SH-SY5Y (cell line): ENCODE measurements around the gene TATDN2.

Experiments
- GATA2 ChIP-seq: IDR thresholded peaks from 2 replicates; pipeline ENCODE4 v1.6.1; 2011; ENCODE audit warnings: mild to moderate bottlenecking, low read depth, low read length
- GATA3 ChIP-seq: IDR thresholded peaks from 2 replicates; pipeline ENCODE4 v1.6.1; 2011; ENCODE audit warnings: low read depth, mild to moderate bottlenecking, low read length, moderate library complexity

Gene TATDN2

DNA sequence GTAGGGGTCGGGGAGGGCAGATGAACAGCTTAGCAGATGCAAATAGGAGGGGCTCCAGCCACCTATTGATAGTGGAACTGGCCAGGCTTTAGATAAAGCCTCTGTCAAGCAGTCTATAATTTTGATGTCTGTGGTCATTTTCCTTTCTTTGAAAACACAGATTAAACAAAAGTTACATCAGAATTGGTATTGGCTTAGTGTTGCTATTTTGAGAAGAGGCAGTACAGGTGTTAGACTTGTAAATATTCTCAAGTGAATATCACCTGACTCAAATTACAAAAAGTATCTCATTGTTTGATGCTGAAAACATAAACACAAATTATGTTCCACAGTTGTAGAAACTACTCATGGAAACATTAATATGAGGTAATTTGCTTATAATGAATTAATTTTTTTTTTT lies 26.3 kb downstream of the TATDN2 start:
- TF ChIP-seq GATA3, result no peak
- TF ChIP-seq GATA2, result no peak

GRCh38 chr3:10277115-10277625 lies 28.9 kb downstream of the TATDN2 start:
- no peak for TF ChIP-seq GATA3
- TF ChIP-seq GATA2, result no peak

DNA sequence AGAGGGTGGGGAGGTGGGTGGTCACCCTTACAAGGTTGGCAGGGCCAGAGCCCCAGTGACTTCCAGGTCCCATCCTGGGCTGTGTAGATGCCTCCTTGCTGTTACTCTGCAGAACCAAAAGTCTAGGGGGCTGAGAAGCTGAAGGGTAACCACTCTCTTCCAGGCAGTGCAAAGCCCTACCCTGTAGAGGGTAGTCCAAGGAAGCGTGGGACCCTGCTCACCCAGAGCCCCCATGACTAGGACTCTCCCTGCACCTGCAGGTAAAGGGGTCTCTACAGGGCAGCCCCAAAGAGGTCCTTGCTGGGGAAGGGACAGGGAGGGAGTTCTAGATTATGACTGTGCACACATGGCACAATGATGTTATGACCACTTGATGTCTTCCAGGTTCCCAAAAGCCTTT lies 30.2 kb downstream of the TATDN2 start:
- TF ChIP-seq GATA2 (no peak), GATA3 (no peak)

DNA sequence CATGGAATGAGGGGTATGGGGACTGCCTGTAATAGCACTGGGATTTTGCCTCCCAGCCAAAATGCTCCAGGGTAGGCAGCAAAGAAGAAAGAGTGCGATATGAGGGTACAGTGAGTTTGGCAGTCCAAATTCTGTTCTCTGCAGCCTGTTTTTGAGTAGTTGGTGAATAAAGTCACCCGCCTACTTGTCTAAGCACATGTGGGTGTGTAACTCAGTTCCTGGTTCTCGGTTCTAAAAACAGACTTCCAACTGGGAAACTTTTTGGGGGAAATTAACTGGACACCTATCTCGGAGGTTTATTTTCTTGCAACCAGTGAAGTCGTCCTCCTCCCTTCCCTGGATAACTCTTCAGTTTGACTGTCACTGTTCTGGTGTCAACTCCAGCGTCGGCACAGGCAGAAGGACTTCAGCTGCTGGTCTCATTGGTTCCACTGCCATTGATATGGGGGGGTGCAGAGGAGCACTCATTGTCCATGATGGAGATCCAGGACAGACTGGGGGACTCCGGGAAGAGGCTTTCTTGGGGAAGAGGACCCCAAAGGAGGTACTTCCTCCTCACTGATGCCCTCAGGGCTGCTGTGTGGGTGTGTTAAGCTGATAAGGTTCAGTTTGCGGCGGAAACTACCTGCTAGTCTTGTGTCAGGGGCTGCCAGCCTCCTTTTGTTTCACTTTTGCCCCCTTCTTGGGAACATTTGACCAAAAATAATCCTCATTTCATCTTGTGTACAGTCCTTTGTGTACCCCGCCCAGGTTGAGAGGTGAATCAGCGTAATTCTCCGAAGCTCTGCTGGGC lies 31.3 kb downstream of the TATDN2 start:
- TF ChIP-seq GATA2 (no peak), GATA3 (no peak)

DNA sequence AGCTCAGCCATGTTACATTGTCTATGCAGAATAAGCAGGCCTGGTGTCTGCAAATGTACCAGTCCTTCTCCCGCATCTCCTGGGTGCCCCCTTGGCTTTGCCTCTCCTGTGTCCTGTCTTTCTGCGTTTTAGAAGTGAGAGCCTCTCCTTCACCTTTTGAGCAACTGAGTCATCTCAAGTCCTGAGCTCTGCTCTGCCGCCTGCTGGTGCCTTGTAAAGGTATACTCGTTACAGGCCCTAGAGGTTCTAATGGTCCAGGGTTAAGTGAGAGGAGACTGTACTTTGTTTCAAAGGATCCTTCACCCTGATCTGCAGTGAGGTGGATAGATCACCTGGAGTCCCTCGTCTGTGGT lies 31.9 kb downstream of the TATDN2 start:
- TF ChIP-seq GATA2, result no peak
- no peak for TF ChIP-seq GATA3

DNA sequence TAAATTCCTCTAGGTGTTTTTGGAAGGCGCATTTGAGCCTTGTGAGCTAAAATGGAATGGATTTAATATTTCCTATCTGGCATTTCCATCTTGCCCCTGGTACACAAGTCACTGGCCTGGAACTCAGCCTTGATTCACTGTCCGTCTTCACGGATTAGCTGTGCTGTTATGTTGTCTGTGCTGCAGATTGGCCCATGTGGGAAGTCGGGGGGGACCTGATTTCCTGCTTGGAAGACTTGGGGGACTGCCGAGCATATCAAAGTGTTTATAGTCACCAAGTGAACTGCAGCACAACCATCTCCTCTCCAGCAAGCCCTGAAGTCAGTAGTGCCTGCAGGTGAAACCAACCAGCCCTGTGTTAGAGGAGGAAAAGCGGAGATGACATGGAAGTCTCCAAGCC lies 32.3 kb downstream of the TATDN2 start:
- TF ChIP-seq GATA2 (no peak), GATA3 (no peak)

DNA sequence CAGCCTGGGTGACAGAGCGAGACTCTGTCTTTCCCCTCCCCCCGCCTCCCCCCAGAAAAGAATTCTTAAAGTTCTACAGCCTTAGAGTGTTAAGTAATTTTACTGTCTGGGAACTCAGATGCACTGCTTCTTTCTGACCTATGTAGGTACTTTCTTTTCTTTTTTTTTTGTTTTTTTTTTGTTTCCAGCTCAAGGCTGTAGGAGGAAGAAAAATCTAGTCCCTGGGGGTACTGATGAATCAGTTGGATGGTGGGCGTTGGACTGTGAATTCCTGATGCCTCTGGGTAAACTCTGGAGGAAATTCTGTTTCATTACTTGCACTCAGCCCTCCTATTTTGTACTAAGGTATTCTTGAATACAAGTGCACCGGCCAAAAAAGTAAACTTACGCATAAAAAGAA lies 33.7 kb downstream of the TATDN2 start:
- TF ChIP-seq GATA2, result no peak
- TF ChIP-seq GATA3, result no peak

- TF ChIP-seq GATA2, result no peak
- no peak for TF ChIP-seq GATA3
Measured at GRCh38 chr3:10283638-10284037, 35.4 kb downstream of the TATDN2 start.

DNA sequence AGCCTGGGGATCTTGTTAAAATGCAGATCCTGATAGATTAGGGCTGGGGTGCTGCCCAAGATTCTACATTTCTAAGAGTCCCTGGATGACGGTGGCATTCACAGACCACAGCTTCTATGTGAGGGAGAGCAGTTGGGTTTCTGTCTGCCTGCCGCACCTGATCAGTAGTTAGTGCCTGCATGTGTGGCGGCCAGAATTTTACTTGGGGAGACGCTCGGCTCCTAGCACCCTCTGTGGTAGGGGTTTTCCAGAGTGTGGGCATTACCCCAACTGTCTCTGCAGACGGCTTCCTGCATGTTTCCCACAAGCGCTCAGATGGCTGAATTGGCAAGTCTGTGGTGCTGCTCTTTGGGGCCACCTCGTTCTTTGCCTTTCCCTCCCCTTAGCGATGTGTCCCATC lies 36.2 kb downstream of the TATDN2 start:
- TF ChIP-seq GATA2 (no peak), GATA3 (no peak)

DNA sequence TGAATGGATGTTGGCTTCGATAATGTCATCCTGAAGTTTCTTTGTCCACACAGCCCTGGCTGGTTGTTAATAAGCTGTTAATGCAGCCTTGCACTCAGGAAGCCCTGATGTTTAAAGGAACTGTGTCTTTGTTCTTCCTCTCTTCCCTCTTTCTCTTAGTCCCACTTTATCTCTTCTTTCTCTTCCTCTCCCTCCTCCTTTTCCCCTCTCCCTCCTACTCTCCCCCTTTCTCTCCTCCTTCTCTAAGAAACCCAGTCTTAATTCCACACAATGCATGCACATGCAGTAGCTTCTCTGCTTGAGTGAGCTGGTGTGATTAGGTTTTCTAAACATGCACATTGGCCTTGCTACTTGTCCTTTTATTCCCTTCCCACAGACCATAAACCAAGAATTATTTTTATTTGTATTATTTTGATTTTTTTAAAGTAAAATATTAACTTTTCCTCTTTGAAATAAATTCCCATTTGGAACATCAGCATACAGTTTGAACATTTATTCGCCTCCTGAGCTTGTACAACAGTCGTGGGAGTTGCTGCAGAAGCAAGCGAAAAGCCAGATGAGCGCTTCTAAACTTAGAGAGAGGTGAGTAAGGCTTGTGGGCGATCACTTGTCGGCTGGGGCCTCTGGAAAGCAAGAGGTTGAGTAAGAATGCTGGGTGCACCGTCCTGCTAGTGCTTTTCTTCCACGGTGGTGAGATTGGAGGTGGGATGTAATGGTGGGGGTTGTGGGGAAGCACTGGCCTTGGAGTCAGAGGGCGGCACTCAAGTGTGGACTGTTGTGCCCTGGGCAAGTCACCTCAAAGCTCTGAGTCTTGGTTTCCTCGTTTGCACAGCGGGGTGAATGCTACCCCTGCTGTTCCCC lies 37.2 kb downstream of the TATDN2 start:
- TF ChIP-seq GATA2, result no peak
- TF ChIP-seq GATA3, result no peak

DNA sequence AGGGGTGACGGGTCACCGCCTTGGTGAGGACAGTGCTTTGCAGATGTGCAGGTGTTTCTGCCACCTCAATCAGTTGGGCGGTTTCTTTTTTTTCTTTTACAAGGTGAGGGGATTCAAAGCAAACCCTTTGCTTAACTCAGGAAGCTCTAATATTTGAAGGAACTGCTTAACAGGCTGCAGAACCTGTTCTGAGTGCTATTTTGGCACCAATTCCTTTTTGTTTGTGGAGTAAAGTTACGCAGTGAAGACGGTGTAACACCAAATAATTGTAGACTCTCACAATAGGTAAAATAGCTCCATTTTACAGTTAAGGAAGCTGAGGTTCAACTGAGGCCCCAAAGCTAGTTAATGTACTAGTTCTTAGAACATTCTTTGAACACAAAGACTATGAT lies 37.9 kb downstream of the TATDN2 start:
- no peak for TF ChIP-seq GATA2
- TF ChIP-seq GATA3, result no peak

DNA sequence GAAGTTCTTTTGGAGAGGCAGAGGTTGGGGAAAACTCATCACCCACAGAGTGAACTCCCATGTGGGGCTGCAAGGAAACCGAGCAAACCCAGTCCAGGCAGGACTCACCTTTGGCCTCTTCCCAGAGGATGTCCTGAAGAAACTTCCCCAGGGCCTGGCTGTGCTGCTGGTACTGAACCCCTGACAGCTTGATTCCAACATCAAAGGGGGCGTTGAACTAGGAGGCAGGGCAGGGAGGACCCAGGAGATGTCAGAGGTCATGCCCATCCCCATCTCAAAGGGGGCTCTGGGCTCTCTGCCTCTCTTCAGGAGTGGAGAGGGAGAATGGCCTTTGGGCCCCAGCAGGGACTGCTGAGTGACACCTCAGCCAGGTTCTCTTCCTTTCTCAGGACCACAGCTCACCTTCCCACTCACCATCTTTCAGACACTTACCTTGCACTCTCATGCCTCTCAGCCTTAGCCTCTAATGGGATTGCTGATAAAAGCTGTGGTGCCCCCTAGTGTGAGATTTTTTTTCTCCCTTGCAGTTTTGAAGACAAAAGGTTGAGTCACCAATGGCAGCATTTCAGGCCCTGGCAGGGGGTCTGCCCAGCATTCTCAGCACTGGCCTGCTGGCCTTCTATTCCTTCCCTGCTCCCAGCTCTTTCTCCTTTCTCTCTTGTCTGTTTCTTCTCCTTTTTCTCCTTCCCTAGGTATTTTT lies 38.5 kb downstream of the TATDN2 start:
- TF ChIP-seq GATA2 (no peak), GATA3 (no peak)

DNA sequence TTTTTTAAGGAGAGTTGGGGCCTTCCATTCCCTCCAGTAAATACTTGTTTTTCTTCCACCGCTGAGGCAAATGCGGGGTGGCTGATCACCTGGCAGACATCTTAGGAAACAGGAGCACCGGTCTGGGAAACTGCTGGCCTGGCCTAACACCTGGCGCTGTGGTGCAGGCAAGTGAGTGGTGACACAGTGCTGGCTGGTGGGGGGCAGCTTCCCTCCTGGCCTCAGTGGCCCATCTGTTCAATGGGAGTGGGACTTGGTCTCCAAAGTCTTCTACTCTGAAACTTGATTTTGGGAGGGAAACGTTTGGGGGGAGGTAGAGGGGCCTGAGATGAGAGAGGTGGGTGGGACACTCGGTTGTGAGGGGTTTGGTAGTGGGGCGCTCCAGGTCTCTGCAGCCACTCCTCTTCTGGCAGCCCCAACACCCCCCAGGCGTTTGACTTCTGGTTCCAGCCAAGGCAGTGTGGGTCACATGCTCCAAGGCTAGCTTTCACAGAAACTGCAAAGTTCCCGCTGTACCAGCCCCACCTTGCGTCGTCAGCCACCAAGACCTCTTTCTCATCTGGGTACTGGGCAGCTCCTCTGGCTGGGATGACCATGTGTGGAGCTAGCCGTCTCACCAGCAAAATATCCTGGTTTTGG lies 39.8 kb downstream of the TATDN2 start:
- TF ChIP-seq GATA2, result no peak
- TF ChIP-seq GATA3, result no peak

- TF ChIP-seq GATA2 (no peak), GATA3 (no peak)
Measured at GRCh38 chr3:10288575-10288960, 40.3 kb downstream of the TATDN2 start.
